K562 (cell line): ENCODE data around the gene TANC1.

ENCODE experiments used
- ADNP ChIP-seq: fragments of 200-800 bp; sonication (Bioruptor generic); IDR thresholded peaks from 2 replicates; pipeline ENCODE4 v1.6.1; 2016; ENCODE audit warnings: missing genetic modification characterization, missing compliant biosample characterization
- ELF4 ChIP-seq: fragments of 450-650 bp; formaldehyde crosslinking; IDR thresholded peaks from 2 replicates; pipeline ENCODE4 v1.4.0; 2022; ENCODE audit warnings: missing genetic modification characterization
- GABPA ChIP-seq: fragments of 200-800 bp; sonication (Bioruptor generic); conservative IDR thresholded peaks from 2 replicates; pipeline ENCODE4 v1.6.1; 2016; ENCODE audit warnings: low read depth, missing genetic modification characterization, missing compliant biosample characterization
- PRPF4 ChIP-seq: fragments of 200-400 bp; formaldehyde crosslinking; IDR thresholded peaks from one replicate; pipeline ENCODE4 v1.6.1; 2017; ENCODE audit warnings: low read length, low read depth, mild to moderate bottlenecking; ENCODE audit not compliant: insufficient read depth, poor library complexity, severe bottlenecking
- ZNF165 ChIP-seq: fragments of 250-450 bp; sonication (Bioruptor Pico); IDR thresholded peaks from 2 replicates; pipeline ENCODE4 v1.4.0; 2020; ENCODE audit warnings: borderline replicate concordance
- ZNF274 ChIP-seq: IDR thresholded peaks from 2 replicates; pipeline ENCODE4 v1.6.1; 2011; ENCODE audit warnings: low read depth, mild to moderate bottlenecking, low read length, moderate library complexity, borderline replicate concordance
- ZNF384 ChIP-seq: IDR thresholded peaks from 2 replicates; pipeline ENCODE4 v1.6.1; 2012; ENCODE audit warnings: low read depth, low read length, improper control_type of control experiment
- ZNF668 ChIP-seq: fragments of 250-450 bp; sonication (Bioruptor Pico); IDR thresholded peaks from 2 replicates; pipeline ENCODE4 v1.8.0; 2022; ENCODE audit warnings: mild to moderate bottlenecking, inconsistent platforms
- TF ChIP-seq, protein P1 (sequence below): fragments of 200-800 bp; sonication (Bioruptor generic); IDR thresholded peaks from 2 replicates; pipeline ENCODE4 v1.6.1; 2016; ENCODE audit warnings: missing genetic modification characterization, missing compliant biosample characterization

DNA sequence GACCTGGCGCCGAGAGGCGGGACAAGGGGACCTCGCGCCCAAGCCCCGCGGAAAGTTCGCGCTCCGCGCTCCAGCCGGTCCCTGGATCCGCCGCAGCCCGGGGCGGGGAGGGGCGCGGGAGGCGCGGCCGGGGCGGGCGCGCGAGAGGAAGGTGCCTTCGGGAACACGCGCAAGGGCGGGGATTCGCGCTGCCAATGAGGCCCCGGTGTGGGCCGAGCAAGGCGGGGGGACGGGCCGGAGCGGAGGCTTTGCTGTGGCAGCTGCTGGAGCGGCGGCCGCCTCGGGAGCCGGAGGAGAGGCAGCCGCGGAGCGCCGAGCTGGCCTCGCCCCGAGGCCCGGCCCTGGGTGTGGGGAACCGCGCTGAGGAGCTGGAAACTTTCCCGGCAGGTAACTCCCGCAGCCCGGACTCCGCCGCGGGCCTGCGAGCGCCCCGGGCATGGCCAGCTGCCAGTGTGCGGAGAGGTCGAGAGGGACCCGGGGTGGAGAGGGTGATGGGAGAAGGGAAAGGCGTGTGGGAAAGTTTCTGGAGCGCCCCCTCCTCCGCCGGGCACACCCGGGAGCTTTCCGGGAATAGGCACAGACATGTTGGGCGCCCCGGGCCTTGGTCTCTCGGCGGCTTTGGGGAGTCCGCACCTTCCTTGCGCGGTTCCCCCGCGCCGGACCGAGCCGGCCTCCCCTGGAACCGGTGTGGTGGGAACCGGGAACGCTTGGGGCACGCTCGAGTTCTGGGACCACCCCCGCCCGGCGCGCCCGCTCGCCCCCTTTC is at the start of gene TANC1:
- TF ChIP-seq ADNP (tag) (no peak), ZNF384 (no peak), ELF4 (CRISPR knock-in tag) (no peak), GABPA (tag) (no peak), ZNF165 (no peak), PRPF4 (no peak), ZNF274 (no peak), ZNF668 (no peak)
- TF ChIP-seq, protein P1, sequence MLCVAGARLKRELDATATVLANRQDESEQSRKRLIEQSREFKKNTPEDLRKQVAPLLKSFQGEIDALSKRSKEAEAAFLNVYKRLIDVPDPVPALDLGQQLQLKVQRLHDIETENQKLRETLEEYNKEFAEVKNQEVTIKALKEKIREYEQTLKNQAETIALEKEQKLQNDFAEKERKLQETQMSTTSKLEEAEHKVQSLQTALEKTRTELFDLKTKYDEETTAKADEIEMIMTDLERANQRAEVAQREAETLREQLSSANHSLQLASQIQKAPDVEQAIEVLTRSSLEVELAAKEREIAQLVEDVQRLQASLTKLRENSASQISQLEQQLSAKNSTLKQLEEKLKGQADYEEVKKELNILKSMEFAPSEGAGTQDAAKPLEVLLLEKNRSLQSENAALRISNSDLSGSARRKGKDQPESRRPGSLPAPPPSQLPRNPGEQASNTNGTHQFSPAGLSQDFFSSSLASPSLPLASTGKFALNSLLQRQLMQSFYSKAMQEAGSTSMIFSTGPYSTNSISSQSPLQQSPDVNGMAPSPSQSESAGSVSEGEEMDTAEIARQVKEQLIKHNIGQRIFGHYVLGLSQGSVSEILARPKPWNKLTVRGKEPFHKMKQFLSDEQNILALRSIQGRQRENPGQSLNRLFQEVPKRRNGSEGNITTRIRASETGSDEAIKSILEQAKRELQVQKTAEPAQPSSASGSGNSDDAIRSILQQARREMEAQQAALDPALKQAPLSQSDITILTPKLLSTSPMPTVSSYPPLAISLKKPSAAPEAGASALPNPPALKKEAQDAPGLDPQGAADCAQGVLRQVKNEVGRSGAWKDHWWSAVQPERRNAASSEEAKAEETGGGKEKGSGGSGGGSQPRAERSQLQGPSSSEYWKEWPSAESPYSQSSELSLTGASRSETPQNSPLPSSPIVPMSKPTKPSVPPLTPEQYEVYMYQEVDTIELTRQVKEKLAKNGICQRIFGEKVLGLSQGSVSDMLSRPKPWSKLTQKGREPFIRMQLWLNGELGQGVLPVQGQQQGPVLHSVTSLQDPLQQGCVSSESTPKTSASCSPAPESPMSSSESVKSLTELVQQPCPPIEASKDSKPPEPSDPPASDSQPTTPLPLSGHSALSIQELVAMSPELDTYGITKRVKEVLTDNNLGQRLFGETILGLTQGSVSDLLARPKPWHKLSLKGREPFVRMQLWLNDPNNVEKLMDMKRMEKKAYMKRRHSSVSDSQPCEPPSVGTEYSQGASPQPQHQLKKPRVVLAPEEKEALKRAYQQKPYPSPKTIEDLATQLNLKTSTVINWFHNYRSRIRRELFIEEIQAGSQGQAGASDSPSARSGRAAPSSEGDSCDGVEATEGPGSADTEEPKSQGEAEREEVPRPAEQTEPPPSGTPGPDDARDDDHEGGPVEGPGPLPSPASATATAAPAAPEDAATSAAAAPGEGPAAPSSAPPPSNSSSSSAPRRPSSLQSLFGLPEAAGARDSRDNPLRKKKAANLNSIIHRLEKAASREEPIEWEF (CRISPR knock-in tag) = no peak
